Mesangial cell (primary cell): ENCODE measurements around the gene C11orf98. TPM values are rescaled to one million over a fixed set of nuclear protein-coding genes. Genes with fewer than 3 reads are reported as not detected.

Experiments
- total RNA-seq: library from RNA; depleted of rRNA; stranded (reverse); fragments of >200 nt; gene quantifications from 2 replicates; pipeline ENCODE4 v1.2.3, GENCODE V29; 2015

C11orf98 gene
- 46.0 and 120 TPM in 2 replicates for total RNA-seq

DNA sequence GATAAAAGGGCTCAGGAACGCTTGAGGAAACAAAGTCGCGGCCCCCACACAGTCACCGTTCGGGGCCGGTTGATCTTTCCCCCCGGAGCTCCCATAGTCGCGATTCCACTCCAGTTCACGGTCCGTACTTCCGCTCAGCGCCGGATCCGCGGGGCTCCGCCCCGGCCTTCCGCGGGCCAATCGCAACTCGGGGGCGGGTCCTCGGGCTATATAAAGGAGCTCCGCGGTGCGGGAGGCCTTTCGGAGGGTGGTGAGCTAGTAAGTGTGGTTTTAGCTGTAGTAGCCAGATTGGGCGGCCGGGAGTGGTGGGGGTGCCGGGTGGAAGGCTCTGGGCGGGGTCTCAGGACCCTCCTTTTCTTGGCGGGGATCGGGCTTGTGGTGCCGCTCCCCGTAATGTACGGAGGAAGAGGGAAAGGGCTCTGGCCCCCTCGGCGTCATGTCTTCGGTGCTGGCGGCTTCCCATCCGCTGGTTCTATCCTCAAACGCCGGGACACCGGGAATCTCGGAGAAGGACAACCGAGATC lies at the start of gene C11orf98, which contains the start of gene CSKMT:
Gene C11orf98, minus strand, starts transcription at position 136 of the 524 bp plus-strand sequence. Its CDS starts 41 bp downstream, at position 95.
Gene CSKMT, plus strand, starts transcription at position 238 of the 524 bp plus-strand sequence. CDS start 568 bp downstream, outside the sequence.

DNA sequence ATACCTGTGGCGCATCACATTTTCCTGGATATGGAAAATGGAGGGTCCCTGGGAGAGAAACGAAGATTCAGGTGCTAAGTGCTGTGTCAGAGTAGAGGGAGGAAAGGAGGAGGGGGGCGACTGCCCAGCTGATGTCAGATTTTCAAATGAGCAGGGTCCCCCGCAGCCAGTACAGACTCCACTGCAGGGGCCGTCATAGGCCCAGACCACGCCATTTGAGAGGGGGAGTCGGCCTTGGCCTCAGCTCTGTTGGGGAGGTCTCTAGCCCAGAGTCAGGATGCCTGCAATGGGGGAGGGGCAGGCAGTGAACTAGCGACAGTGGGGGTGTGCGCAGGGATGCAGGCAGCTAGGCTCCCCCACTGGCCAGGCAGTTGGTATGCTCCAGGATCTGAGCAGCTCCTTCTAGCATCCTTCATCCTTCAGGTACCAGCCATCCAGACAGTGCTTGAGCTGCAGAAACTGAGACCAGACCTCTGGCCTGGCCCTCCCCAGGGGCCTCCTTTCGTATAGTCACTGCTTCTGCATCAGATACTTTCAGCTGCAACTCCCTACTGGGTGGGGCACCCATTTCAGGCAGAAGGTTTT lies 42.4 kb upstream of the C11orf98 start, which contains the start of the genes BSCL2 and GNG3:
Gene BSCL2, minus strand, starts transcription at position 148 of the 585 bp plus-strand sequence. CDS start 229 bp downstream, outside the sequence.
Gene GNG3, plus strand, starts transcription at position 400 of the 585 bp plus-strand sequence. CDS start 620 bp downstream, outside the sequence.

DNA sequence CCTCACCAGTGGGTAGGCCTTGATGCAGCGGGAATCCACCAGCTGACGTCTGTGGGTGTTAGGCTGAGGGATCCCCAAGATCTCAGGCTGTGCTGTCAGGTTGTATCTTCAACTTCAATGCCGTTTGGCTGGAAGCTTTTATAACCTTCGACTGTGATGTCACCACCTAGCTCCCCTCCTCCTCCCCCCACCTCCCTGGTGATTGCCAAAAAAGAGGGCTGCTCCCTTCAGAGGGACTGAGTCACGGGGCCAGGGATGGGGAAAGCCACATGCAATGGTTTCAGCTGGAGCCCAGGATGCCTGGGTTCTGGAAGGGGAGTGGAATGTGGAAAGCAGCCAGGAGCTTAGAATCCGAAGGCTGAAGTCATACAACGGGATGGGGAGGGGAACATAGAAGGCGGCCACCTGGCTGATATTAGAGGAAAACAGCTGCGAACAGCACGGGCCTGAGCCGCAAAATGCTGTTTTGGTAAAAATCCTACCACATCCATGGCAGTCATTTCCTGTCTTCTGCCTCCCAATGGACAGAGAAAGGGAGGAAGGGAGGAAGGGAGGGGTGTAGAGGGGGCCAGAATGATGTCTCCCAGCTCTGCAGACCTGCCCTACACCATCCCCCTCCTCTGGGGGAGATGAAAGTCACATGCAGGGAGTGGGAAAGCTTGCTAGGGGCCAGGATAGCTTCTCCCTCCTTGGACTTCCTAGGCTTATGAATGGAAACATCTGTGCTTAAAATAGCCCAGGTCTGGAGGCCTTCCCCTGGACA lies 24.6 kb upstream of the C11orf98 start, which contains the start of gene LRRN4CL:
Gene LRRN4CL, minus strand, starts transcription at position 110 of the 763 bp plus-strand sequence. CDS start 1,022 bp downstream, outside the sequence.

DNA sequence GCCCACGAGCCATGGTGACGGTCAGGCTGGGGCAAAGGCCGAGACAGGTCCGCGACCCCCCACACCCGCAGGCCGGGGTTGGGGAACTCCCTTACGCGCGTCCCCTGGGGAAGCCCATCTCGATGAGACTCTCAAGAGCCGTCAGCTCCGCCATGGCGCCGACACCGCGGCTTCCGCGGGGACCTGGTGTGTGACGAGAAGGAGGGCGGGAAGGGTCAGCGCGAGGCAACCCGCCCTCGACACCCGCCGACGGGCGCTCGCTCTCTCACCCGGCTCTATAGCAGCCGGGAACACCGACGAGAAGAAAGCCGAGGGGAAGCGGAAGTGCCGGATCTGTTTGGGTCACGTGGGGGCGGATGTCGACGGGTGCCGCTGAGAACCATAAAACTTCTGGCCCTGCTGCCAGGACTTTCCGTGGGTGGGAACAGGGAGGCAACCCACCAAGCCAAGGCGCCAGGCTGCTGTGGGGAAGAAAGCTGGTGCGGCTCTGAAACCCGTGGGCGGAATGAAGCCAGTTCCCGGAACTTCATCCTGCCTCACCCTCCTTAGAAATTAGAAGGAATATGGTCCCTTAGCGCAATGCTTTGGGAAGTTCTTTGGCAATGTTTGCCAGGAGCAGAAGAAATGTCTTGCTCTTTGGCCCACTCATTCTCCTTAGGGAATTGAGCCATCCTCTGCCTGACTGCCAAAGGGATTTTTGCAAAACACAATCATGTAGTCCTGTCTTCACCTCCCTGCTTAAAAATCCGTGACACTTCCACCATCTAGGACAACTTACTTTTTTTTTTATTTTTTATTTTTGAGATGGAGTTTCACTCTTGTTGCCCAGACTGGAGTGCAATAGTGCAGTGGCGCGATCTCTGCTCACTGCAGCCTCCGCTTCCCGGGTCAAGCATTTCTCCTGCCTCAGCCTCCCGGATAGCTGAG lies 14.0 kb upstream of the C11orf98 start, which contains the start of gene UBXN1:
Gene UBXN1, minus strand, starts transcription at position 304 of the 927 bp plus-strand sequence. Its CDS starts 150 bp downstream, at position 154.

DNA sequence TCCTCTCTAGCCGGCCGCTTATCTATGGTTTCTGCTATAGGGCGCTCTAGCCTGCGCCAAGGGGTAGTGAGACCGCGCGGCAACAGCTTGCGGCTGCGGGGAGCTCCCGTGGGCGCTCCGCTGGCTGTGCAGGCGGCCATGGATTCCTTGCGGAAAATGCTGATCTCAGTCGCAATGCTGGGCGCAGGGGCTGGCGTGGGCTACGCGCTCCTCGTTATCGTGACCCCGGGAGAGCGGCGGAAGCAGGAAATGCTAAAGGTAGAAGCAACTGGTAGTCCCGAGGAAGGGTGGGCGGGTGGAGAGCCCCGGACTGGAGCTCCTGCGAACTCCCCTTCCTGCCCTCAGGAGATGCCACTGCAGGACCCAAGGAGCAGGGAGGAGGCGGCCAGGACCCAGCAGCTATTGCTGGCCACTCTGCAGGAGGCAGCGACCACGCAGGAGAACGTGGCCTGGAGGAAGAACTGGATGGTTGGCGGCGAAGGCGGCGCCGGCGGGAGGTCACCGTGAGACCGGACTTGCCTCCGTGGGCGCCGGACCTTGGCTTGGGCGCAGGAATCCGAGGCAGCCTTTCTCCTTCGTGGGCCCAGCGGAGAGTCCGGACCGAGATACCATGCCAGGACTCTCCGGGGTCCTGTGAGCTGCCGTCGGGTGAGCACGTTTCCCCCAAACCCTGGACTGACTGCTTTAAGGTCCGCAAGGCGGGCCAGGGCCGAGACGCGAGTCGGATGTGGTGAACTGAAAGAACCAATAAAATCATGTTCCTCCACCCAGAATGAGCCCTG lies 6.8 kb upstream of the C11orf98 start, which contains the start of the genes LBHD1 and UQCC3:
Gene LBHD1, minus strand, starts transcription at position 660 of the 782 bp plus-strand sequence. CDS start 2,236 bp downstream, outside the sequence.
Gene UQCC3, plus strand, starts transcription at position 66 of the 782 bp plus-strand sequence. Its CDS starts 73 bp downstream, at position 139.

DNA sequence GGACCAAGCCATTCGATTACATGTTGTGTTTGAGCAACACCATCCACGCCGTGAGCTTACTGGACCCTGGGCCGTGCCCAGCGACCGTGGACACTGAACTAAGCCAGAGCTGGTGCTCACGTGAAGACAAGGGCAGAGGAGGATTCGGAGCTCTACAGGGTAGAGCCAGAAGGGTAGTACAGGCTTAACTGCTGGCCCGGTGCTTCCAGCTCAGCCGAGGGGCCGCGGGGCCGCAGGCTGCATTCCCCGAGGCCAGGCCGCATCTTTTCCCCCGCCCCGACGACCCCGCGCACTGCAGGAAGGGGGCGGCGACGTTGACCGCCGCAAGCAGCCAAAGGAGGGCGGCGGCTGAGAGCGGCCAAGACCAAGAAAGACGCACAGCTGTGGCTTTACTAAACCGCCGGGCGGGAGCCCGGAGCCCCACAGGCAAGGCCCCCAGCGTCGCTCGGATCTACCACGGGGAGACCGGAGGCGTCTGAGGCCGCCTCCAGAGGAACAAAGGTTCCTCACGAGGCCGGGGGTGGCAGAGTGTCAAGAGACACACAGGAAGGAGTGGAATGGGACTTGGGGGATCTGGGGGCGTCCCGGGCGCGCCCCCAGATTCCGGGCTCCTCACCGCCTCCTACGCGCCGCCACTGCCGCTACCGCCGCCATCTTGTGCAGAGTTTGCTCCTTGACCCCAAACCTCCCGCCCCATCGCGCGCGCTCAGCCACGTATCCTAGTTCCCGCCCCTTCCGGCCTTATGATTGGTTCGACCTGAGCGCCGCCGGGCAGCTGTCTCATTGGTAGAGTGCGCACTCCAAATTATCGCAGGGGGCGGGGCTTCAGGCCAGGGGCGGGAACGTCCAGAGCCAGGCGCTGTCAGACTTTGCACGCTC lies 18.8 kb downstream of the C11orf98 start, which contains the start of gene GANAB:
Gene GANAB, minus strand, starts transcription at position 668 of the 879 bp plus-strand sequence. Its CDS starts 14 bp downstream, at position 654.

DNA sequence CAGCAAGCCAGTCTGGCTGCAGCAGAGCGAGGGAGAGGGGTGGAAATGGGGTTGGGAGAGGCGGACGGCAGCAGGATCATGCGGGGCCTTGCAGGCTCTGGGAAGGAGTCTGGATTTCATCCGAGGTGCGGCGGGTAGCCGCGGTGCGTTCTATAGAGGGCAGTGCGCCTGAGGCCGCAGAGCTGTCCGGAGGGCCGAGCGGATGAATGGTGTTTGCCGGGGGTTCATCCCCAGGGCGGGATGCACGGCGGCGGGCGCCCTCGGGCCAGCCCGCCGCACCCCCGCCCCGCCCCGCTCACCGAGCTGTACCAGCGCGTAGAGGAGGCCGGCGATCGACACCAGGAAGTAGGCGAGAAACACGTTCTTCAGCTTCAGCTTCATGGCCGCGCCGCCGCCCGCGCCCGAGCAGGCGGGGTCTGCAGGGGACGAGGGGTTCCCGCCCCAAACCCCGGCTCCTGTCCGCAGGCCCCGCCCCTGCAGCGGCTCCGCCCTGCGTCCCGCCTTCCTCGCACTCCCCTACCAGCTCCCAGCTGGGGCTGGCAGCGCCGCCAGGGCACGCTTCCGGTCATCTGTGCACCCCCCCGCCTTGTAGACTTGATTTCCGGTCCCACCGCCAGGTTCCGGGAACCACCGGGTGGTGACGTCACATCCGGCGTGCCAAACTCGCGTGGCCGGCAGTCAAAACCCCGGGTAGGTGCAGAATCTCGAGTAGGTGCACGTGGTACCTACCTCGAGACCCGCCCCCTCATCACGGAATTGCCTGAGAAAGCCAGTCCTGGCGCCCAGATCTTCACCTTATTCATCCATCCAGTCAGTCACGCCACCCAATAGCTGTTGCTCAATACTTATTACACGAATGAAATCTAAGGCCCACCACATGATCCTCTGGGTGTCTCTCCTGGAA lies 43.2 kb downstream of the C11orf98 start, which contains the start of gene B3GAT3:
Gene B3GAT3, minus strand, starts transcription at position 420 of the 904 bp plus-strand sequence. Its CDS starts 39 bp downstream, at position 381.

Other genes starting within 250 kb of the C11orf98 start
- not detected in 2 replicates for gene SCGB1A1, start 246.2 kb downstream of the C11orf98 start, total RNA-seq
- gene AHNAK, start 118.4 kb downstream of the C11orf98 start, total RNA-seq: 374 and 612 TPM in 2 replicates
- gene EEF1G, start 91.3 kb downstream of the C11orf98 start, total RNA-seq: 1,289 and 1,470 TPM in 2 replicates
- gene TUT1, start 73.7 kb downstream of the C11orf98 start, total RNA-seq: 6.8 and 14.1 TPM in 2 replicates
- 88.7 and 132 TPM in 2 replicates for gene MTA2, start 63.3 kb downstream of the C11orf98 start, total RNA-seq
- gene EML3, start 52.4 kb downstream of the C11orf98 start, total RNA-seq: 24.4 and 37.3 TPM in 2 replicates
- gene ROM1, start 52.0 kb downstream of the C11orf98 start, total RNA-seq: 1.1 and 5.7 TPM in 2 replicates
- gene B3GAT3, start 43.2 kb downstream of the C11orf98 start, total RNA-seq: 55.9 and 75.9 TPM in 2 replicates
- gene GANAB, start 18.6 kb downstream of the C11orf98 start, total RNA-seq: 213 and 293 TPM in 2 replicates
- gene INTS5, start 11.9 kb downstream of the C11orf98 start, total RNA-seq: 26.9 and 30.3 TPM in 2 replicates
- gene CSKMT, start 102 bp upstream of the C11orf98 start, total RNA-seq: 4.9 and 6.3 TPM in 2 replicates
- gene UQCC3, start 6.5 kb upstream of the C11orf98 start, total RNA-seq: 8.1 and 16.0 TPM in 2 replicates
- gene LBHD1, start 7.1 kb upstream of the C11orf98 start, total RNA-seq: 4.1 and 6.0 TPM in 2 replicates
- gene UBXN1, start 13.9 kb upstream of the C11orf98 start, total RNA-seq: 130 and 271 TPM in 2 replicates
- gene LRRN4CL, start 24.3 kb upstream of the C11orf98 start, total RNA-seq: 0.16 and 0.38 TPM in 2 replicates
- gene BSCL2, start 42.2 kb upstream of the C11orf98 start, total RNA-seq: 38.5 and 73.0 TPM in 2 replicates
- gene GNG3, start 42.5 kb upstream of the C11orf98 start, total RNA-seq: not detected in 2 replicates
- gene HNRNPUL2, start 62.2 kb upstream of the C11orf98 start, total RNA-seq: 12.0 and 14.0 TPM in 2 replicates
- 32.1 and 37.5 TPM in 2 replicates for gene TTC9C, start 63.3 kb upstream of the C11orf98 start, total RNA-seq
- 8.5 and 17.1 TPM in 2 replicates for gene ZBTB3, start 89.0 kb upstream of the C11orf98 start, total RNA-seq
- 110 and 131 TPM in 2 replicates for gene POLR2G, start 96.4 kb upstream of the C11orf98 start, total RNA-seq
- gene TAF6L, start 106.2 kb upstream of the C11orf98 start, total RNA-seq: 20.4 TPM in 2 replicates
- gene TMEM179B, start 122.2 kb upstream of the C11orf98 start, total RNA-seq: 63.1 and 78.8 TPM in 2 replicates
- 27.4 and 38.3 TPM in 2 replicates for gene TMEM223, start 126.8 kb upstream of the C11orf98 start, total RNA-seq
- gene NXF1, start 140.2 kb upstream of the C11orf98 start, total RNA-seq: 25.4 and 30.7 TPM in 2 replicates
- gene STX5, start 166.8 kb upstream of the C11orf98 start, total RNA-seq: 28.8 and 36.9 TPM in 2 replicates
- gene TEX54, start 167.6 kb upstream of the C11orf98 start, total RNA-seq: not detected in 2 replicates
- 46.3 and 77.6 TPM in 2 replicates for gene WDR74, start 174.4 kb upstream of the C11orf98 start, total RNA-seq
- gene SLC3A2, start 215.7 kb upstream of the C11orf98 start, total RNA-seq: 188 and 230 TPM in 2 replicates